ENCODE data around the gene CKLF. TPM values are rescaled to one million over a fixed set of nuclear protein-coding genes. Genes with fewer than 3 reads are reported as not detected.

The CKLF gene
- total and polyA plus RNA-seq, 2 donors from 2014 or later, result 28.7 to 42.4 TPM

GRCh38 chr16:66510711-66511601 is 41.4 kb upstream of the CKLF start:
- H3K27ac ChIP-seq (ENCODE audit: low read depth in 2 of 2, low read length in 2 of 2), result peak overlapping the region; percentile 82 to 83

GRCh38 chr16:66511602-66512271 is 40.6 kb upstream of the CKLF start:
- Histone ChIP-seq H3K36me3 (ENCODE audit: control insufficient read depth in 2 of 3, insufficient read depth in 3 of 3, low read length in 3 of 3) (peaks cover 0 to 3% (median 2%) of the 10 kb centered on the region in 3 donors), H3K4me3 (ENCODE audit: low read length in 3 of 3) (no peak overlapping the region), H3K9ac (ENCODE audit: low read length in 3 of 3) (no peak overlapping the region), H3K9me3 (ENCODE audit: control insufficient read depth in 2 of 3, insufficient read depth in 1 of 3, low read length in 3 of 3) (no peaks in the 10 kb centered on the region), H3K27ac (ENCODE audit: low read depth in 2 of 2, low read length in 2 of 2) (peak overlapping the region; percentile 82 to 83), H3K4me1 (ENCODE audit: control insufficient read depth in 2 of 3, insufficient read depth in 2 of 3, low read depth in 1 of 3, low read length in 3 of 3) (peaks cover 0 to 54% (median 52%) of the 10 kb centered on the region in 3 donors), H3K27me3 (ENCODE audit: control insufficient read depth, insufficient read depth, low read length) (no peaks in the 10 kb centered on the region)
- intact Hi-C loops (cut with DNase I), result no loop called here
- FAIRE-seq (no peak), DNase-seq (no peak)
- peak; percentile 11 for TF ChIP-seq CTCF (IDR thresholded peaks at IDR 0.05; ENCODE audit: borderline replicate concordance, extremely low read depth, insufficient read depth)

More at GRCh38 chr16:66510711-66511601, 41.4 kb upstream of the CKLF start:
- no peaks in the 10 kb centered on the region for H3K27me3 ChIP-seq (ENCODE audit: control insufficient read depth, insufficient read depth, low read length)
- H3K9me3 ChIP-seq (ENCODE audit: control insufficient read depth in 2 of 3, insufficient read depth in 1 of 3, low read length in 3 of 3), result no peaks in the 10 kb centered on the region
- H3K36me3 ChIP-seq (ENCODE audit: control insufficient read depth in 2 of 3, insufficient read depth in 3 of 3, low read length in 3 of 3), result peaks cover 0 to 3% (median 2%) of the 10 kb centered on the region in 3 donors
- TF ChIP-seq CTCF (IDR thresholded peaks at IDR 0.05; ENCODE audit: borderline replicate concordance, extremely low read depth, insufficient read depth), result no peak
- H3K4me1 ChIP-seq (ENCODE audit: control insufficient read depth in 2 of 3, insufficient read depth in 2 of 3, low read depth in 1 of 3, low read length in 3 of 3), result peaks cover 0 to 48% (median 45%) of the 10 kb centered on the region in 3 donors
- H3K4me3 ChIP-seq (ENCODE audit: low read length in 3 of 3), result no peak overlapping the region
- FAIRE-seq (no peak), DNase-seq (no peak)
- intact Hi-C loops (cut with DNase I), result no loop called here
- no peak overlapping the region for H3K9ac ChIP-seq (ENCODE audit: low read length in 3 of 3)

GRCh38 chr16:66512272-66513110 is 39.9 kb upstream of the CKLF start:
- TF ChIP-seq CTCF (IDR thresholded peaks at IDR 0.05; ENCODE audit: borderline replicate concordance, extremely low read depth, insufficient read depth), result no peak
- H3K9me3 ChIP-seq (ENCODE audit: control insufficient read depth in 2 of 3, insufficient read depth in 1 of 3, low read length in 3 of 3), result no peaks in the 10 kb centered on the region
- no peaks in the 10 kb centered on the region for H3K27me3 ChIP-seq (ENCODE audit: control insufficient read depth, insufficient read depth, low read length)
- H3K4me1 ChIP-seq (ENCODE audit: control insufficient read depth in 2 of 3, insufficient read depth in 2 of 3, low read depth in 1 of 3, low read length in 3 of 3), result peaks cover 5 to 60% (median 57%) of the 10 kb centered on the region in 3 donors
- H3K9ac ChIP-seq (ENCODE audit: low read length in 3 of 3), result peak overlapping the region in 1 of 3 donors; percentile 1
- DNase-seq (no peak), FAIRE-seq (no peak)
- peak overlapping the region; percentile 30 to 61 for H3K27ac ChIP-seq (ENCODE audit: low read depth in 2 of 2, low read length in 2 of 2)
- peaks cover 0 to 3% (median 2%) of the 10 kb centered on the region in 3 donors for H3K36me3 ChIP-seq (ENCODE audit: control insufficient read depth in 2 of 3, insufficient read depth in 3 of 3, low read length in 3 of 3)
- intact Hi-C loops (cut with DNase I), result no loop called here
- no peak overlapping the region for H3K4me3 ChIP-seq (ENCODE audit: low read length in 3 of 3)
